Mesenteric fat pad (tissue), 1 donor: ENCODE data around the gene IGF1. TPM values are rescaled to one million over a fixed set of nuclear protein-coding genes. Genes with fewer than 3 reads are reported as not detected.

Experiments used
- DNase-seq: peaks from one replicate; pipeline ENCODE4 v3.0.0-alpha.2; 2020; ENCODE audit warnings: low spot score
- total RNA-seq: library from RNA; stranded (reverse); fragmentation: NEBNext Ultra II Directional; extraction: Animal tissue kit (Norgen Biotek cat#: 25700); gene quantifications from one replicate; pipeline ENCODE4 v1.2.1, GENCODE V29; 2021
- donor health status: DM: yes; HTN: yes; CAD: no.

Gene IGF1
- total RNA-seq, 1 donor from 2014 or later = 415 TPM

- DNase-seq = no peak
These were observed 50.9 kb downstream of the IGF1 start for GRCh38 chr12:102429211-102430154.

DNA sequence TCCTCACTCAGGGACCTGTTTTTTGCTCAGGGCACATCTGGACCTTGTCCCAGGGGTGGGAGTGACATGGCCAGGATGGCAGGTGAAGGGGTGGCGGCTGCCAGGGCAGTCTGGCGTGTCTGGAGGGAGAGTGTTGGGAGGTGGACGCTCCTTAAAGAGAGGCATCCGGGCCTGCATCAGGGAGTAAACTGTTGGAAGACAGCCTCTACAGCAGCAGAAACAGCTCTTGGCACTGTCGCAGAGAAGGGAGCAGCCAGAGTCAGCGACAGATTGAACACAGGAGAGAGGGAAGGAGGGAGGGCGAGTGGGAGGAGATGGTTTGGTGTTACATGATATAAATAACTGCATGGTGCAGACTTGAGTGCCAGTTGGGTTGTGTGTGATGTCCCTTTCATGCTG, 52.8 kb downstream of the IGF1 start:
- no peak for DNase-seq

DNA sequence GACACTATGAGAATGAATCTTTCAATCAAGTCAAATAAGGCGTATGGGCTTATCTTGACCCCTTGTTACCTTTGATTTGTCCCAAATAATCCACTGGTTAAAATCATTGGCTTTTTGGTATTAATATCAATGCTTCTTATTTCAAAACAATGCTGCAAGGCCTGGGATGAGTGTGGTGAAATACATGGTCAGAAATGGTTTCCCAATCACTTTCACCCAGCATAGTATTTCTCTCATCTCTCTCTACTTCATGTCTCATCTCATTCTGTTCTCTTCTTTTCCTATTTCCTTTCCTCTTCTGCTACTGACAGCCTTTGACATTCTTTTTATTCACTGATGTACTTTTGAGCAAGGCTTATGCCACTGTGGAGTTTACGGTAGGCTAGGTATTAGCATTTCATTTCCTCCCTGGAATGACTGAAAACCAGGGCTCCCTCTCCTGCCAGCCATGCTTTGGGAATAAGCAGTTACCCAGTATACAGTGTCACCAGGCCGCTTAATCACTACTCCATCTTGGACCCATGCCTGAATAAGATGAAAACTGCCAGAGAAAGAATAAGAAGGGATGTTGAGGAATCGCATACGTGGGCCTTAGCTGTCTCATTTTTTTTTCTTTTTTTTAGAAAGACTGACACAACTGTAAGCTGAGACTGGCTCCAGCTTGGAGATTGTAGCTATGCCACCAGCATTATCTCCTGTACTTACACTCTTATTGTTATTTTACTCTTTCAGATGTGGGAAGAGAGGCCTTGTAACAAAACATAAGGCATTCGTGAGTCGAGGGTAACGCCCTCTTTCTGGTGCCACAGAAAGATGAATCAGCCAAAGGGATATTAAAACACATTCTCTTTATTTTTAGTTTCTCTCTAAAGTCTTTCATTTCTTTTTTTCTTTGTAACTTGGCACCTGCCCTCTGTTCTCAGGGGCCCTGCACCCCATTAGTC, 53.5 kb downstream of the IGF1 start:
- DNase-seq = no peak

DNA sequence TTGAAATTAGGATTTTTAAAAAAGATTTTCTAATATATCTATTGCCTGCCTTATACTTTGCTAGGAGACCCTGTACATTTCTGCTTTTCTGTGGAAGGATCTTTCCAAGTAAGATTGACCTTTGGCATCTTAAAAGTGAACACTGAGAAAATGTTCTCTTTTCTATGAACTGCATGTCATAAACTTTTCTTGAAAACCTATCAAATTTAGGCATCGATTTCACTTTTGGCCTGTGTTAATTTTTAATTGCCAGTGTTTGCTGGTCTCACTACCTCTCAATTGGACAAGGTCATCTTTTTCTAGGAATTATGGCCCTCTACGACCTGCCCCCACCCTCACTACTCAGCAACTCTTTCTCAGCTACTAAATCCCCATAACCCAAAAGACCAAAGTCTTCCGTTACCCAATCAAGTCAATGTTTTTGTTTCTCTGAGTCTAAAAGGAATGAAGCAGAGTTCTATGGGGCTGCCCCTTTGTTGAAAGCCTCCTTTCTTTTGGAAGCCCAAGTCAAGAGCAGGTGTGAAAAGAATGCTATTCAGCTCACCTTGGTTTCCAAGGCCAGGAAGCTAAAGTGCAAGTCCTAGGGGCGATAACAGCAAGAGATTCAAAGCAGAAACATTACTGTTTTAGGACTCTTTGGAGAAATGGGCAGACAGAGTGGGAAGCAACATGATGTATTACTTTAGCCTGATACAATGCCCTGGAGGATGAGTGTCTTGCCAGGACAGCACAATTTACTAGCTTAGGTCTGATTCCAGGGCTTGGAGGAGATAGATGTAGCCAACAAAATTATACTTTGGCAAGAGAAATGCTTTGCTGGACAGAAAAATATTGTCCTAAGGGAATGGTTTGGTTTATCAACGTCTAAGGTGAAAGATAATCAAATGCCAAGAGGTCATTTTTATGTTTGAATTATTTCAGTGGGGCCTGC, 55.0 kb downstream of the IGF1 start:
- no peak for DNase-seq

GRCh38 chr12:102423462-102423861, 56.9 kb downstream of the IGF1 start:
- DNase-seq = no peak

GRCh38 chr12:102421802-102422583, 58.4 kb downstream of the IGF1 start:
- no peak for DNase-seq

- no peak for DNase-seq
These were observed 61.1 kb downstream of the IGF1 start for GRCh38 chr12:102419094-102419764.

DNA sequence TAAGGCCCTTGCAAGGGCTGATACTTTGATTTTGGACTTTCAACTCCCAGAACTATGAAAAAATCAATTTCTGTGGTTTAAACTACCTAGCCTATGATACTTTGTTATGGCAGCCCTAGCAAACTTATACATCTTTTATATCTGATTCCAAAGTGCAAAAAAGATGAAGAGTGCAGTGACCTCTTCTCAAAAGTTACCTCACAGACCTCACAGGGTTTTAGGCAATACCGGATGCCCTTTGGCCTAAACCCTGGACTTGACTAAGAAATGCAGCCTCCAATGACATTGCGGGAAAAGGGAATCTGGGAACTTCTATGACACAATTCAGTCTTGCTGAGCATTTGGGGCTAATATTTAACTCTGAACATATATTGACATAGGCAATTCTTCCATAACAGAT, 63.3 kb downstream of the IGF1 start:
- no peak for DNase-seq

DNA sequence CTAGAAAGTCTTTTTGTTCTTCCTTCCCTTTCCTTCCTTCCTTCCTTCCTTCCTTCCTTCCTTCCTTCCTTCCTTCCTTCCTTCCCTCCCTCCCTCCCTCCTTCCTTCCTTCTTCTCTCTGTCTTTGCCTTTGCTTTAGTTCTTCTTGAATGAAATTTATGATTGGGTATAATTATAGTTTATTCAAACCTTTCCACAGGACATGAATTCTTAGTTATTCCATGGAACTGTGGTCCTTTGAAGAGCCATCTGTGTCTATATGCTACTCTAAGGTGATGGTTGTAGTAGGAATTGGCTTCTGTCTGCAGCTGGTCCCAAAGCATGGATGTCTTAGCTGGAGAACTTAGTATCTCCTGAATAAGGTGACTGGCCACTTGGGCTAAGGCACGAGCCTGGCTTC, 64.8 kb downstream of the IGF1 start:
- DNase-seq = no peak

- no peak for DNase-seq
These were observed 67.0 kb downstream of the IGF1 start for GRCh38 chr12:102413396-102413795.

- no peak for DNase-seq
These were observed 69.9 kb downstream of the IGF1 start for GRCh38 chr12:102410511-102410910.

DNA sequence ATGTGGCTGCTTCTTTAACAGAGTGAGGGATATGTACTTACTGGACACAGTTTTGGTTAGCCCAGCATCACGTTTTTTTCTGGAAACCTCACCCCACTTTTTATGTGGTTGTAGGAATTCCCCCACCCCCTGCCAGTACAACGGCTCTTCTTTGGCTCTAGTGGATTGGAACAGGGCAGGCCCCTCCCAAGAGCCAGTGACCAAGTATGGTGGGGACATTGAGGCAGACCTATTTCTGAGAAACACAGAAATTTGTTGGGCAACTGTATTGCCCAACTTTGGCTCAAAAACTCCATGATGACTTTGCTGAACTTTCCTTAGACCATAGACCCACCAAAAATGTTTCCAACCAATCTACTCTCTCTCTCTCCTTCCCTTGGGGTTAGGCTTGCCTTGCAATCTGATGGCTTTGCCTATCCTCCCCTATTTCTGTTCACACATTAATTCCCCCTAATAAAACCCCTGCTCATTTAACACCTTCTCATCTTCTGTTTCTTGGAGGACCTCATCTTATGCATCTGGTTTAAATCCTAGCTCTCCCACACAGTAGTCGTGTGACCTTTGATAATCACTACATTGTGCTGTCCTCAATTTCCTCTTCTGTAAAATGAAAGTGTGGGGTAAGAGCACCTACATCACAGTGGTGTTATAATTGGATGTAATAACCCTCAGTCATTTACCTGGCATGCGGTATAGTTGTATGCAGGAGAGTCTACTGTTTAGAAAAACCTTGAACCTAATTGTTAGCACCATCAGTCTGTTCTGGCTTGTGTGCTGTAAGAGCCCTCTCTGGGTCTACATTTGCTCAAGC, 71.7 kb downstream of the IGF1 start:
- DNase-seq = no peak

DNA sequence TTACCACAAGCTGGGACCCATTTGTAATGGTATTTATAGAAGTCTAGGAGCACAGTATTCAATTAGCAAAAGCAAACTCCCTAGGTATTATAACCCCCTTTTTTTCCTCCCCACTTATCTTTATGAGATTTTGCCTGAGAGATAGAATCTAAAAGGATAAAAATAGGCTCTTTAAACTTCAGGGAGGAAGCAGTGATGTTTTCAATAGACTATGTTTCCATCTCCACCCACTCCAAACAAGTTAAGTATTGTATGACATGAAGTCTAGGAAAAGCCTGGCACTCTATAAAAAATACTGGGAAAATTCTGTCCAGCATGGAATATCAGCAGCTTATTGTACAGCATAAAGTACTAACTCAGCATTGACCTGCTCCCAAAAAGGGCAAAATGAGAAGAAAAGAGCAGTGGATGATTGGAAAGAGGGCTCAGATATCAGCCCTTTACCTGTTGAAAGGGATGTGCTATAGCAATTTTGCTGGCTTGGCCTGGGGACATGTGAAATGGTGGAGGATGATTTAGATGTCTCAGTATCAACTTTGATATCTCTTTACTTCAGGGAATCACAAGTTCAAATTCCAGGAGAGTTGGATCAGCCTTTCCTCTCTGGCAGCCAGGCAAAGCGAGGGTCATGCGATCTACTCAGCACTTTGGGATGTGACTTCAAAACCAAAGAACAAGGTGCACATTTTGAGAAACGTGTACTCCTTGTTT, 72.4 kb downstream of the IGF1 start:
- no peak for DNase-seq

GRCh38 chr12:102406033-102406584, 74.3 kb downstream of the IGF1 start:
- DNase-seq = no peak

DNA sequence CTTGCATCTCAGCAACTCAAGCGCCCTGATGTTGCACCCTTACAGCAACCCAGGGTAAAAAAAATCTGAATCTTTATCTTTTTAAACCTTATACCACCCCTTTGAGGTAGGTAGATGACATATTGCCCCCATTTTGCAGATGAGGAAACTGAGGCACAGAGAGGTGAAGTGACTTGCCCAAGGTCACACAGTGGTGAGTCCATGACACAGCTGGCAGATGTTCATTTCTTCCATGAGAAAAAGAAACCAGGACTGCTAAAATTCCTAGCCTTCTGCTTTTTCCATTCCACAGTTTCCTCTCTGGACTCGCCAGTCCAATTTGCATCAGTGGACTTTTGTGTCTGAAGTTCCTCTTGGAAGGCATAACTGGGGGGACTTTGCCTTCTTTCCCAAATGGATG, 79.3 kb downstream of the IGF1 start:
- DNase-seq = no peak

GRCh38 chr12:102399653-102400052, 80.7 kb downstream of the IGF1 start:
- no peak for DNase-seq

- DNase-seq = no peak
These were observed 84.1 kb downstream of the IGF1 start for GRCh38 chr12:102396276-102396675.

DNA sequence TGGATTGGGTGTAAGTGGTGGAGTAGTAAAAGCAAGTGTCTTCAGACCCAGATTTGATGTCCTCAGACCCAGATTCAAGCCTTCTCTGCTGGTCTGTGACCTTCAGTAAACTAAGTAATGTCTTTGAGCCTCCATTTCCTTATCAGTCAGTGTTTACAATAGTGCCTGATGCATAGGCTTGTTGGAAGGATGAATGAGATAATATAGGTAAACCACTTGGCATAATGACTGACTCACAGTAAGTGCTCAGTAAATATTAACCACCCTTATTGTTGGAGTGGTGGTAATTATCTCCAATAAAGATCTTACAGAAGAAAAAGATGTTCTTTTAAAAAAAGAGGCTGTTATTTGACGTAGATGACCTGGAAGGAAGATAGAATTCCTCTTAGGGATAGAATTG, 86.2 kb downstream of the IGF1 start:
- DNase-seq = no peak
